ENCODE measurements around the gene TNFRSF1B.
"Not testable (repeated sequence)": the region's sequence is repeated elsewhere in the genome, so short reads cannot be mapped to it uniquely, and the experiment has no call there.

The TNFRSF1B gene

DNA sequence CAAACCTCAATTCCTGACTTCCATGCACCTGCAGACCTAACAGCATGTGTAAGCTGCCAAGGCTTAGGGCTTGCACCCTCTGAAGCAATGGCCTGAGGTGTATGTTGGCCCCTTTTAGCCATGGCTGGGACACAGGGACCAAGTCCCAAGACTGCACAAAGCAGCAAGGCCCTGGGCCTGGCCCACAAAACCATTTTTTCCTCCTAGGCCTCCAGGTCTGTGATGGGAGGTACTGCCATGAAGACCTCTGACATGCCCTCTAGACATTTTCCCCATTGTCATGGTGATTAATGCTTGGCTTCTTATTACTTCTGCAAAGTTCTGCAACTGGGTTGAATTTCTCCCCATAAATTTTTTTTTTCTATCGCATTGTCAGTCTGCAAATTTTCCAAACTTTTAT, 55.9 kb downstream of the TNFRSF1B start:
- DNase-seq (ENCODE audit: low spot score) = not testable (repeated sequence)

DNA sequence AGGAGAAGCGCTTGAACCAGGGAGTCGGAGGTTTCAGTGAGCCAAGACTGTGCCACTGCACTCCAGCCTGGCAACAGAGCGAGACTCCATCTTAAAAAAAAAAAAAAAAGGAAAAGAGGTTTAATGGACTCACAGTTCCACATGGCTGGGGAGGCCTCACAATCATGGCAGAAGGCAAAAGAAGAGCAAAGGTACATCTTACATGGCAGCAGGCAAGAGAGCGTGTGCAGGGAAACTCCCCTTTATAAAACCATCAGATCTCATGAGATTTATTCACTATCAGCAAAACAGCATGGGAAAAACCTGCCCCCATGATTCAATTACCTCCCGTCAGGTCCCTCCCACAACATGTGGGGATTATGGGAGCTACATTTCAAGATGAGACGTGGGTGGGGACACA, 57.3 kb downstream of the TNFRSF1B start:
- not testable (repeated sequence) for DNase-seq (ENCODE audit: low spot score)

DNA sequence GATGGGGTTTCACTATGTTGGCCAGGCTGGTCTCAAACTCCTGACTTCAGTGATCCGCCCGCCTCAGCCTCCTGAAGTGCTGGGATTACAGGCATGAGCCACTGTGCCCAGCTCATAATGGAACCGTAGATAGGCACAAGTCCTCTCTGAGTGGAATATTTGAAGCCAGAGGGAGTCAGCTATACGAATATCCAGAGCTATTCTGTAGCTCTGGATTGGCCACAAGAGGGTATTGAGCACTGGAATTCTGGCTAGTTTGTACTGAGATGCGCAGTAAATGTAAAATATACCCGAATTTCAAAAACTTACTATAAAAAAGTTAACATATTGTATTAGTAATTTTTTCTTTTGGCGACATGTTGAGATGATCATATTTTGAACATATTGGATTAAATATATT, 62.2 kb downstream of the TNFRSF1B start:
- DNase-seq (ENCODE audit: low spot score) = no peak

GRCh38 chr1:12229386-12229834, 62.6 kb downstream of the TNFRSF1B start:
- DNase-seq (ENCODE audit: low spot score) = no peak

- DNase-seq (ENCODE audit: low spot score) = peak; percentile 86
Measured at GRCh38 chr1:12229835-12230548, 63.2 kb downstream of the TNFRSF1B start, which contains the start of gene VPS13D. Gene VPS13D (plus strand): TSS chr1:12230030. CDS start chr1:12234267, 4,237 bp downstream.

GRCh38 chr1:12230549-12231275, 63.9 kb downstream of the TNFRSF1B start:
- DNase-seq (ENCODE audit: low spot score) = no peak

DNA sequence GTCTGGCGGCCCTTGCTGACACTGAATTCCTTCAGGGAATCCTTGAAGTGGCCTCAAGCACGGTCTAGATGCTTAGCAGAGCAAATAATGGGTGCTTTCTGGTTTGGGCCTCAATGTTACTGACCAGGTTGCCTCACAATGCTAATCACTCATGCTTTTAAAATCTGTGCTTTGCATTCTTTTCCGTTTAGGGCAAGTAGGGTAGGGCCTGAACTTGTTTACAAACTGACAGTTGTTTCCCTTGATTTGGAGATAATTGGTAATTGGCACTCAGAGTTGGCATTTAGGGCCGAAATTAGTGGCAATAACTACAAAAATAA, 64.4 kb downstream of the TNFRSF1B start:
- DNase-seq (ENCODE audit: low spot score) = no peak

- no peak for DNase-seq (ENCODE audit: low spot score)
Measured at GRCh38 chr1:12232221-12232620, 65.4 kb downstream of the TNFRSF1B start.

- peak; percentile 23 for DNase-seq (ENCODE audit: low spot score)
Measured at GRCh38 chr1:12244078-12244477, 77.3 kb downstream of the TNFRSF1B start.

GRCh38 chr1:12244585-12244984, 77.8 kb downstream of the TNFRSF1B start:
- DNase-seq (ENCODE audit: low spot score) = no peak

DNA sequence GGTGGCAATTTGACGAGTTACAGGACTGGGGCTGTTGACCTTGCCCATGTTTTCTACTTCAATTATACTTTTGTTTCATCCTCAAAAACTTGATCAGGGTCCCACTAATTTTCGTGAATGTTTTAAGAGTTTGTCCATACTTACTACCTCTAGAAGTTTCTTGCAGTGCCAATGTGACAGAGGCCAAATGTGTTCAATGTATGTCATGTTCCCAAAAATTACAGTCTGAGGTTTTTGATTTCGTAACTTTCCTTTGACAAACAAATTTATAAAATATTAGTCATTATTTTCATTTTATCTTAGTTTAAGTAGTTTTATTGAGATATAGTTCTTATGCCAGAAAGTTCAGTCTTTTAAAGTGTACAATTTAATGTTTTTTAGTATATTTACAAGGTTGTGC, 78.3 kb downstream of the TNFRSF1B start:
- no peak for DNase-seq (ENCODE audit: low spot score)

GRCh38 chr1:12245733-12246132, 78.9 kb downstream of the TNFRSF1B start:
- DNase-seq (ENCODE audit: low spot score) = no peak

DNA sequence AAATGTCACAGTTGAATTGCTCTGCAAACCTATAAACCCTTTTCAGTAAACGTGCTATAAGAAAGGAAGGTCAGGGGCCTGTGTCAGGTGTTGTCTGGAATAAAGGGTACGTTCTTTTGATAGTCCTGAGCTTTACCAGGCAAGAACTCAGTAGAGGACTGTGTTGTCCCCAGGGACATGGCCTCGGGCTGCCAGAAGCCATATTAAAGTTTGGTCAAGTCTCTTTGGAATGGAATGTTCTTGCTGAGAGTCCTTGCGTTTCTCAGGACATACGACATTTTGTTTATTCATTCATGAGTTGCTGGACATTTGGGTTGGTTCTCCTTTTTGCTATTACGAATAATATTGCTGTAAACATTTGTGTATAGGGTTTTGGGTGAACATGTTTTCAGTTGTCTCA, 79.8 kb downstream of the TNFRSF1B start:
- DNase-seq (ENCODE audit: low spot score) = no peak

DNA sequence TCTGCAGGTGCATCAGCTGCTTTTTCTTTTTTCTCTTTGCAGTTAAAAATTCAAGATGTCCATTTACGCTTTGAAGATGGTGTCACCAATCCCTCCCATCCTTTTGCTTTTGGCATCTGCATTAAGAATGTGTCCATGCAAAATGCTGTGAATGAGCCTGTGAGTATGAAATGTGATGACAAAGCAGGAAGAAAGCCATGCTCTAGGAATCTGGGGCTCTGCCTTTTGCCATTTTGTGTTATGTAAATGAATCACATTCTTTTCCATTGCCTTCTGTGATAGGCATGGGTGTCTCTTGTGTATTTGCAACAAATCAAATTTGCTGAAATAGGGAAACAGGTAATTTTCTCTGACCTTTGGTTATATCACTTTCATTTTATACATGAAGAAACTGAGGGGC, 82.4 kb downstream of the TNFRSF1B start:
- no peak for DNase-seq (ENCODE audit: low spot score)

DNA sequence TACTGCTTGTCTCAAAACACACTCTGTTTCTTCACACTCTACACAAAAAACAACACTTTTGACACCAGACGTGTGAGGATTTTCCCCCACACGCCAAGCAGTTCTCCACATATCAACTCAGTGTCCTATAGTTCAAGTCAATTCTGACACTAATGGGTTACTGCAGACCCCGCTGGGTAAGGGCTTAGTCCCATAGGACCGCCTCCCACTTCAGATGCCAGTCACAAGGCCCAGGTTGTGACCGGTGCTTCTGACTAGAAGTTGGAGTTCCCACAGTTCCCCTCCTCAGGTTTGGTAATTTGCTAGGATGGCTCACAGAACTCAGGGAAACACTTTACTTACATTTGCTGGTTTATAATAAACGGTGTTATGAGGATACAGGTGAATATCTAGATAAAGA, 83.0 kb downstream of the TNFRSF1B start:
- no peak for DNase-seq (ENCODE audit: low spot score)

GRCh38 chr1:12251442-12251841, 84.7 kb downstream of the TNFRSF1B start:
- DNase-seq (ENCODE audit: low spot score) = no peak

- no peak for DNase-seq (ENCODE audit: low spot score)
Measured at GRCh38 chr1:12255913-12256312, 89.1 kb downstream of the TNFRSF1B start.

GRCh38 chr1:12258272-12258671, 91.5 kb downstream of the TNFRSF1B start:
- no peak for DNase-seq (ENCODE audit: low spot score)
